Medulla oblongata (tissue), 1 donor: ENCODE results near the gene INTS12.

Experiments
- DNase-seq: peaks from one replicate; pipeline ENCODE4 v3.0.0-alpha.2; 2015; ENCODE audit errors: extremely low spot score

Gene INTS12

DNA sequence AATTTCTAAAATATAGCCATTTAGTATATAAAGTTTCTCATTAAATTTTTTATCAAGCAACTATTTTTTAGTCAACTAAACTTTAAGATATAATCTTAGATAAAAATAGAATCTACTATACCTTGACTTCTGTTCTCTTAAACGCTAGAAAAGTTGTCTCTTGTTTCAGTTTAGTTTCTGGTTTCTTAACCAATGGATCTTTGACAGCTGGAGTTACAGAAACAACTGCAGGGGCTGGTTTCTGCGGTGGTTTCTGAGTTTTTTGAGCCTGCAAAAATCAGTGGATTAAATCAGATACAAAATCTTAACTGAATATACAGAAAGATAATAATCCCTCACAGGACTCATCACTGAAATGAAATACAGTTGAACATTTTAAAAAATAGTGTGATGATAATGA lies 21.9 kb downstream of the INTS12 start:
- no peak for DNase-seq

- no peak for DNase-seq
Measured at GRCh38 chr4:105683038-105683437, 25.5 kb downstream of the INTS12 start.

- DNase-seq, result no peak
Measured at GRCh38 chr4:105679186-105679585, 29.3 kb downstream of the INTS12 start.

DNA sequence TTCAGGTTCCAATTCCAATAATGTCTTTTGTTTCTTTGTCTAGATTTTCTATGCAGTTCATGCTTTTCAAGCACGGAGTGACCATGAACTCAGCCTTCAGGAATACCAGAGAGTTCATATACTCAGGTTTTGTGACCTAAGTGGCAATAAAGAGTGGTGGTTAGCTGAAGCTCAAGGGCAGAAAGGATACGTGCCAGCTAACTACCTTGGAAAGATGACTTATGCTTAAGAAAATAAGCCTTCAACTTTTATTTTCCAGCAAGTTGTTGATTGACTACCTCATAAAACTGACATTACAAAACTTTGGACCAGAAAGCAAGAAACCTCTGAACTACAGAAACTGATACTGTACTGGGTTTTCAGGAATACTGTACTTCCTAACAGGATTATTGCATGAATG lies 30.8 kb downstream of the INTS12 start:
- no peak for DNase-seq

DNA sequence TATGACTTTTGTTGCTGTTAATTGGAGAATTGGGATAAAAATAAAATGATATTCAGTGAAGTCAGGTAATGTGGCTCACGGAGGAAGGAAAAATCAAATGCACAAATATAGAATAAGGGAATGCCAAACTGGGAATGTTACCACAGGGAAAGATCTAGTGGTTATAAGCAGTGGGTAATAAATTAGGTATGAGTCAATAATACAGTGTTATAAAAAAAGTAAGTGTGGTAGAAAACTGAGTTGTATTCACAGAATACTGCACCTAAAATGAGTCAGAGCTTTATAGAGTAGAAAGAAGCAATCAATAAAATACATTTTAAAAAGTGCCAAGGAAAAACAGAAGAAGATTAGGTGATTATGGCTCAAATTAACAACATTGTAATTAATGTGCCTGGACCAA lies 34.5 kb downstream of the INTS12 start:
- no peak for DNase-seq

DNA sequence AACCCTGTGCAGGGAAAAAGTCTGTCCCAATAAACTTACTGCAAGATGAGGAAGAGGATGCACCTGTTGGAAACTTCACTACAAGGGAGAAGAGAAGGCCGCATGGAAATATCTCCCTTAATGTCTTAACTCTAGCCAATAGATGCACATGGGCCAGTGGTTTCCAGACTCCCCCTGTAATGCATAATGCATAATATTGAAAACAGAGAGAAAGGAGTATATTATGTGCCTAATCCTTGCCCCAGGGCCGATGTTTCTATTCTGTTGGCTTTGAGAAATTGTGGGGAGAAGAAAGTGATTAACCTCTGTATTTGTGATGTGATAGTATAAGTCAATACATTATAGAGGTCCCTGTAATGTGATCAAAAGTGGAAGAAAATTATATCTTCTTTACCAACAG lies 37.2 kb downstream of the INTS12 start:
- no peak for DNase-seq

GRCh38 chr4:105670684-105671083 lies 37.8 kb downstream of the INTS12 start:
- no peak for DNase-seq

DNA sequence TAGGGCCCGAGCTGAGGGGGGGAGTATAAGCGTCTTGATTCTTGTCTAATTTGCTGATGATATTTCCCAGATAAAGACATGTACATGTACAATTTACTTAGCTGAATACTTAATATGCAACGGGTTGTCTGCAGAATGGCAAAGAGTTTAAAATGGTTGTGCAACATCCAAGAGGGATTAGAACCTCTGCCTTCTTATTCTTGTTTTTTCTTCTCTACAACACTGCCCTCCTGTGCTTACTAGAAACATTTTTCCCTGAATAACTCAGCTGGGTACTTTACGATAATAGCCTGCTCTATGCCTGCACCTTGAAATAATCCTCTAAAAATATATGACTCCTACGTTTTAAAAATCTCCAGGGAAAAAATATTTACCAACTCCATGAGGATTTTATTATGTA lies 41.8 kb downstream of the INTS12 start:
- peak; percentile 21 for DNase-seq

- DNase-seq, result no peak
Measured at GRCh38 chr4:105662935-105663675, 45.4 kb downstream of the INTS12 start.

DNA sequence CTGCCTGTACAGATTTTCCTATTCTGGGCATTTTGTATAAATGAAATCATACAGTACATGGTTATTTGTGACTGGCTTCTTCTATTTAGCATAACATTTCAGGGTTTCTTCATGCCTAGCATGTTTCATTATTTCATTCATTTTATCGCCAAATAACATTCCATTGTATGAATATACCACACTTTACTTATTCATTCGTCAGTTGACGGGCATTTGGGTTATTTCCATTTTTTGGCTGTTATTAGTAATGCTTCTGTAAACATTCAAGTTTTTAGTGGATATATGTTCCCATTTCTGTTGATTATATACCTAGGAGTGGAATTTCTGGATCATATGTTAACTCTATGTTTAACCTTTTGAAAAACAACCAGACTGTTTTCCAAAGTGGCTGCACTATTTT lies 47.5 kb downstream of the INTS12 start:
- DNase-seq, result no peak

DNA sequence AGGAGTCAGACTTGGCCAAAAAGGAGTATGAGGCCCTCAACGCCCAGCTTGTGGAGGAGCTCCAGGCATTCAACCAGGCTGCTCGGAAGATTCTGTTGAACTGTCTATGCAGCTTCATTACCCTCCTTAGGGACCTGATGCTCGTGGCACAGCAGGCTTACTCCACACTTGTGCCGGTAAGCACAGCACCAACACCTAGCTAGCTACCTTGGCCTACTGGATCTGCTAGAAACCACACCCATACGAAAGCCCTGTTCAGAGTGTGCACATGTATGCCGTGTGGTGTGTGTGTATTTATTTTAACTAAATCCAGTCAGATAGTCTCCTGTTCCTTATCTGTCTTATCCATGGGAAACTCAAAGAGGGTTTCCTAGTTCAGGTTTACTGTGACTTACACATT lies 49.3 kb downstream of the INTS12 start:
- DNase-seq, result no peak

- DNase-seq, result no peak
Measured at GRCh38 chr4:105657117-105657765, 51.2 kb downstream of the INTS12 start.

DNA sequence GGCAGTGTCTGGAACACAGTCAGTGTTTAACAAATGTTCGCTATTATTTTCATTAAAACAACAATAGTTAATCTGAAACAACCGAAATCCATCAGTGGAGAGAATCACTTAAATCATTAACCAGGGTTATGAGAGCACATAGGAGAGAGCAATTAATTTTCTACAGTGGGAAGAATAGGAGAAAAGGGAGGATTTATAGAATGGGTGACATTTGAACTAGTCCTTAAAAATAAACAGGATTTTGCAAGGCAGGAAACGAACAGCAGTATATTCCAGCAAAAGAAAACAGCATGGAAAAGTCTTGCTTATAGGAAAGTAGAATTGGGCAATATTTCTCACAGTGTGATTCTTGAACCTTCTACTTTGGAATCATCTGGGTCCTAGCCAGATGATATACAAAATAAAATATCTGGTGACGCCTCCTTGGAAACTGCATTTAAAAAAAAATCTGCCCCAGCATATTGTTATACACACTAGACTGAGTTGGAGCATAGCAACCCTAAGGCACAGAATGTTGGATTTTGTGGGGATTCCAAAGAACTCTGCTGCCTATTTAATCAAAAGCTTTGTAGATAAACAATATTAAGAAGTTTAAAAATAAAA lies 56.1 kb downstream of the INTS12 start:
- DNase-seq, result no peak

- DNase-seq, result no peak
Measured at GRCh38 chr4:105651884-105652283, 56.6 kb downstream of the INTS12 start.

DNA sequence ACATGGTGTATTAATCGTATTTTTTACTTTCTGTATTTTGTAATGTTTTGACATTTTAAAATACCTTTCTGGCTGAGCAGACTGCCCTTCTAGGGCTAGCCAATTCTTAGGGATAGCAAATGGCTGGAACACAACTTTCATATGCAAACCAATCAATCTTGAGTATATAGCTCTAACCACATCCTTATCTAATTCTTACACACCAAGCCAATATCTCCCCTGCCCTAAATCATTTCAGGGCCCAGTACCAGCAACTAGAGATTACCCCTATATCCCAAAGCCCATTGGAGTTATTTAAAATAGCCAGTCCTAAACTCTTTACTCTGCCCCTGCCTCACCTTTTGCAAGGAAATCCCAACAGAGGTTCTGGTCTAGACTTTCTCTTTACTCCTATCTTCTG lies 58.3 kb downstream of the INTS12 start:
- no peak for DNase-seq

- DNase-seq, result no peak
Measured at GRCh38 chr4:105645440-105645839, 63.0 kb downstream of the INTS12 start.

GRCh38 chr4:105644257-105644656 lies 64.2 kb downstream of the INTS12 start:
- no peak for DNase-seq

- no peak for DNase-seq
Measured at GRCh38 chr4:105641845-105642244, 66.6 kb downstream of the INTS12 start.

DNA sequence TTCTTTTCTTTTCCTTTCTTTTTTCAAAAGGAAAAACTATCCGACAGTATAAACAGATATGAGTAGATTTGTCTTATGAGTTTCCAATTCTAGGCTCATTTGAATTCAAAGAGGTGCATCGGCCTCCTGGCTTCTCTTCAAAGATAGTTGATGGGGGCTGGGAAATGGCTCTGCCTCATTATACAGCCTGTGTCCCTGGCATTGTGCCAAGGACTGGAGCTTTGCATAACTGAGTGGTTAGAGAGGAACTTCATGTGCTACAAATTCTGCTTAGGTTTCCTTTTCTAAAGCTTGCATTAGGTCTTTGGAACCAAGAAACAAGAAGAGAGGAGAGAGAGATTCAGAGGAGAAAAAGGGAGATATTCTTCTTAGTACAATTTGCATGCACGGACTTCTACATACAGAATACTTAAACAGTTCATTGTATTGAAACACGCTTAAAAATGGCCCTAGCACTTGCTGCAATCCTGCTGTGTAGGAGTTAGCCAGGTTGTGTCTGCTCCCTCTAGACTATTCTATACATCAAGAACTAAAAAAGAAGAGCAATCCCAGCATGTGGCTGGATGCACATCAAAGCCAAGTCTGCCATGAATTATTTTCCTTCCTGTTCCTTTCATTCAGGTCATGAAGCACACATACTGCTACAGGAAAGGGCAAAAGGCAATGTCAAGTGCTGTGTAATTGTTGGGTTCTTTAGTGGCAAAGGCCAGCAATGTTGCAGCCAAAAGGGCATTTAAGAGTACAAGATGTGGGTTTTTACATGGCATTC lies 70.9 kb downstream of the INTS12 start:
- peak; percentile 89 for DNase-seq

DNA sequence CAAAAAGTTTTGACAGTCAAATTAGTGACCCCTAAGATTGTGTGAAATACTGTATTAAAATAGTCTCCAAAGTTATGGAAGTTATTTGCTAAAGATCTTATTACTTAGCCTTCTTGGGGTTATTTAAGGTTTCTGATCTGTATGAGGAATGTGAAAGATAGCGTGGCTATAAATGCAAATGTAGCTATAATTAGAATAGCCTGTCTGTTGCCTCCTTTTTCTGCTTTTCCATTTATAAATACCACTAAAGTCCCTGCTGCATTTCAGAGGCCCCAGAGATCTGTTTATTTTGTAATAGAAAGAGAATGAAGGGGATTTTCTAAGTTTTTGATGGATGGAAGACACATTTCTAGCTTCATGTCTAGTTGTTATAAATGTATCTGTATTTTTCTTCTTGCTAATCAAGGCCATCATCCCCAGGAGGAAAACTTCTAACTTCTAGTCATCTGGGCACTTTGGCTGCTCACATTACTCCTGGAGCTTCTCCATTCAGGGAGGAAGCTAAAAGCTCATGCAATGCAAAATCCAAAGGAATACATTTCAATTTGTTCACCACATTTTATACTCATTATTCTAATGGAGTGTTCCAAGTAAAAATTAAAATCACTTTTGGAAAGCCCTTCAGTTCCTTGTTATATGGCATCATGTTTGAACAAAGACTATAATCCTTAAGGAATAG lies 73.9 kb downstream of the INTS12 start:
- DNase-seq, result peak; percentile 18

GRCh38 chr4:105633241-105633640 lies 75.2 kb downstream of the INTS12 start:
- no peak for DNase-seq
